ENCODE results near the gene HEPHL1.
"Not testable (repeated sequence)": the region's sequence is repeated elsewhere in the genome, so short reads cannot be mapped to it uniquely, and the experiment has no call there.

The HEPHL1 gene

GRCh38 chr11:94020777-94021481 is at the start of gene HEPHL1:
Gene HEPHL1 (plus strand): TSS chr11:94021354. CDS start chr11:94021369, 15 bp downstream.
- no peak for DNase-seq (ENCODE audit: low read depth in 3 of 3)

- no peak for DNase-seq (ENCODE audit: low read depth in 3 of 3)
Measured at GRCh38 chr11:93972790-93973189, 48.4 kb upstream of the HEPHL1 start.

- DNase-seq (ENCODE audit: low read depth in 3 of 3), result not testable (repeated sequence)
Measured at GRCh38 chr11:93973322-93974051, 47.7 kb upstream of the HEPHL1 start.

- no peak for DNase-seq (ENCODE audit: low read depth in 3 of 3)
Measured at GRCh38 chr11:93974759-93975158, 46.4 kb upstream of the HEPHL1 start.

GRCh38 chr11:93976577-93977254 is 44.4 kb upstream of the HEPHL1 start:
- DNase-seq (ENCODE audit: low read depth in 3 of 3), result not testable (repeated sequence)

GRCh38 chr11:93983542-93984195 is 37.5 kb upstream of the HEPHL1 start:
- no peak for DNase-seq (ENCODE audit: low read depth in 3 of 3)

GRCh38 chr11:93984196-93984567 is 37.0 kb upstream of the HEPHL1 start:
- no peak for DNase-seq (ENCODE audit: low read depth in 3 of 3)

GRCh38 chr11:93984936-93985335 is 36.2 kb upstream of the HEPHL1 start:
- DNase-seq (ENCODE audit: low read depth in 3 of 3), result no peak

GRCh38 chr11:93986716-93987115 is 34.4 kb upstream of the HEPHL1 start:
- DNase-seq (ENCODE audit: low read depth in 3 of 3), result no peak

GRCh38 chr11:93988455-93988854 is 32.7 kb upstream of the HEPHL1 start:
- no peak for DNase-seq (ENCODE audit: low read depth in 3 of 3)

GRCh38 chr11:93988912-93989311 is 32.2 kb upstream of the HEPHL1 start:
- no peak for DNase-seq (ENCODE audit: low read depth in 3 of 3)

- DNase-seq (ENCODE audit: low read depth in 3 of 3), result no peak
Measured at GRCh38 chr11:93993747-93994146, 27.4 kb upstream of the HEPHL1 start.

GRCh38 chr11:93997741-93998140 is 23.4 kb upstream of the HEPHL1 start:
- DNase-seq (ENCODE audit: low read depth in 3 of 3), result no peak

- no peak for DNase-seq (ENCODE audit: low read depth in 3 of 3)
Measured at GRCh38 chr11:94000659-94001058, 20.5 kb upstream of the HEPHL1 start.

GRCh38 chr11:94002226-94002625 is 18.9 kb upstream of the HEPHL1 start:
- no peak for DNase-seq (ENCODE audit: low read depth in 3 of 3)

- DNase-seq (ENCODE audit: low read depth in 3 of 3), result no peak
Measured at GRCh38 chr11:94007426-94007825, 13.7 kb upstream of the HEPHL1 start.

GRCh38 chr11:94007906-94008305 is 13.2 kb upstream of the HEPHL1 start:
- DNase-seq (ENCODE audit: low read depth in 3 of 3), result no peak

- no peak for DNase-seq (ENCODE audit: low read depth in 3 of 3)
Measured at GRCh38 chr11:94010136-94010535, 11.0 kb upstream of the HEPHL1 start.

GRCh38 chr11:94011478-94011877 is 9.7 kb upstream of the HEPHL1 start:
- DNase-seq (ENCODE audit: low read depth in 3 of 3), result no peak

GRCh38 chr11:94017446-94017845 is 3.7 kb upstream of the HEPHL1 start:
- DNase-seq (ENCODE audit: low read depth in 3 of 3), result no peak

GRCh38 chr11:94018721-94019120 is 2.4 kb upstream of the HEPHL1 start:
- DNase-seq (ENCODE audit: low read depth in 3 of 3), result no peak

GRCh38 chr11:94023856-94024255 is 2.7 kb downstream of the HEPHL1 start:
- DNase-seq (ENCODE audit: low read depth in 3 of 3), result no peak
